Measurements from ENCODE around the gene ARID3A. TPM values are rescaled to one million over a fixed set of nuclear protein-coding genes. Genes with fewer than 3 reads are reported as not detected.

ARID3A gene
- total RNA-seq, 1 experiment from 2014 or later: 116 TPM

DNA sequence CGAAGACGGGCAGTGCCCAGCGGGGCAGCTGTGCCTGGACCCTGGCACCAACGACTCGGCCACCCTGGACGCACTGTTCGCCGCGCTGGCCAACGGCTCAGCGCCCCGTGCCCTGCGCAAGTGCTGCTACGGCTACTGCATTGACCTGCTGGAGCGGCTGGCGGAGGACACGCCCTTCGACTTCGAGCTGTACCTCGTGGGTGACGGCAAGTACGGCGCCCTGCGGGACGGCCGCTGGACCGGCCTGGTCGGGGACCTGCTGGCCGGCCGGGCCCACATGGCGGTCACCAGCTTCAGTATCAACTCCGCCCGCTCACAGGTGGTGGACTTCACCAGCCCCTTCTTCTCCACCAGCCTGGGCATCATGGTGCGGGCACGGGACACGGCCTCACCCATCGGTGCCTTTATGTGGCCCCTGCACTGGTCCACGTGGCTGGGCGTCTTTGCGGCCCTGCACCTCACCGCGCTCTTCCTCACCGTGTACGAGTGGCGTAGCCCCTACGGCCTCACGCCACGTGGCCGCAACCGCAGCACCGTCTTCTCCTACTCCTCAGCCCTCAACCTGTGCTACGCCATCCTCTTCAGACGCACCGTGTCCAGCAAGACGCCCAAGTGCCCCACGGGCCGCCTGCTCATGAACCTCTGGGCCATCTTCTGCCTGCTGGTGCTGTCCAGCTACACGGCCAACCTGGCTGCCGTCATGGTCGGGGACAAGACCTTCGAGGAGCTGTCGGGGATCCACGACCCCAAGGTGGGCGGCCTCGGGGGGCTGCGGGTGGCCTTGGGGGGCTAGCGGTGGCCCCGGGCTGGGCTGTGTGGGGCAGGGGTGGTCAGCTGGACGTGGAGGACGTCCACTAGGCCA lies 79.2 kb downstream of the ARID3A start (continued):
- TF ChIP-seq, protein P1, sequence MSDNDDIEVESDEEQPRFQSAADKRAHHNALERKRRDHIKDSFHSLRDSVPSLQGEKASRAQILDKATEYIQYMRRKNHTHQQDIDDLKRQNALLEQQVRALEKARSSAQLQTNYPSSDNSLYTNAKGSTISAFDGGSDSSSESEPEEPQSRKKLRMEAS (CRISPR knock-in tag; IDR thresholded peaks at IDR 0.05): no peak
- TF ChIP-seq, protein P2, sequence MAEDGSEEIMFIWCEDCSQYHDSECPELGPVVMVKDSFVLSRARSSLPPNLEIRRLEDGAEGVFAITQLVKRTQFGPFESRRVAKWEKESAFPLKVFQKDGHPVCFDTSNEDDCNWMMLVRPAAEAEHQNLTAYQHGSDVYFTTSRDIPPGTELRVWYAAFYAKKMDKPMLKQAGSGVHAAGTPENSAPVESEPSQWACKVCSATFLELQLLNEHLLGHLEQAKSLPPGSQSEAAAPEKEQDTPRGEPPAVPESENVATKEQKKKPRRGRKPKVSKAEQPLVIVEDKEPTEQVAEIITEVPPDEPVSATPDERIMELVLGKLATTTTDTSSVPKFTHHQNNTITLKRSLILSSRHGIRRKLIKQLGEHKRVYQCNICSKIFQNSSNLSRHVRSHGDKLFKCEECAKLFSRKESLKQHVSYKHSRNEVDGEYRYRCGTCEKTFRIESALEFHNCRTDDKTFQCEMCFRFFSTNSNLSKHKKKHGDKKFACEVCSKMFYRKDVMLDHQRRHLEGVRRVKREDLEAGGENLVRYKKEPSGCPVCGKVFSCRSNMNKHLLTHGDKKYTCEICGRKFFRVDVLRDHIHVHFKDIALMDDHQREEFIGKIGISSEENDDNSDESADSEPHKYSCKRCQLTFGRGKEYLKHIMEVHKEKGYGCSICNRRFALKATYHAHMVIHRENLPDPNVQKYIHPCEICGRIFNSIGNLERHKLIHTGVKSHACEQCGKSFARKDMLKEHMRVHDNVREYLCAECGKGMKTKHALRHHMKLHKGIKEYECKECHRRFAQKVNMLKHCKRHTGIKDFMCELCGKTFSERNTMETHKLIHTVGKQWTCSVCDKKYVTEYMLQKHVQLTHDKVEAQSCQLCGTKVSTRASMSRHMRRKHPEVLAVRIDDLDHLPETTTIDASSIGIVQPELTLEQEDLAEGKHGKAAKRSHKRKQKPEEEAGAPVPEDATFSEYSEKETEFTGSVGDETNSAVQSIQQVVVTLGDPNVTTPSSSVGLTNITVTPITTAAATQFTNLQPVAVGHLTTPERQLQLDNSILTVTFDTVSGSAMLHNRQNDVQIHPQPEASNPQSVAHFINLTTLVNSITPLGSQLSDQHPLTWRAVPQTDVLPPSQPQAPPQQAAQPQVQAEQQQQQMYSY (CRISPR knock-in tag; IDR thresholded peaks at IDR 0.05): no peak
- no peak for TF ChIP-seq GTF2I (CRISPR knock-in tag; conservative IDR thresholded peaks at IDR 0.05)
- TF ChIP-seq, protein P3, sequence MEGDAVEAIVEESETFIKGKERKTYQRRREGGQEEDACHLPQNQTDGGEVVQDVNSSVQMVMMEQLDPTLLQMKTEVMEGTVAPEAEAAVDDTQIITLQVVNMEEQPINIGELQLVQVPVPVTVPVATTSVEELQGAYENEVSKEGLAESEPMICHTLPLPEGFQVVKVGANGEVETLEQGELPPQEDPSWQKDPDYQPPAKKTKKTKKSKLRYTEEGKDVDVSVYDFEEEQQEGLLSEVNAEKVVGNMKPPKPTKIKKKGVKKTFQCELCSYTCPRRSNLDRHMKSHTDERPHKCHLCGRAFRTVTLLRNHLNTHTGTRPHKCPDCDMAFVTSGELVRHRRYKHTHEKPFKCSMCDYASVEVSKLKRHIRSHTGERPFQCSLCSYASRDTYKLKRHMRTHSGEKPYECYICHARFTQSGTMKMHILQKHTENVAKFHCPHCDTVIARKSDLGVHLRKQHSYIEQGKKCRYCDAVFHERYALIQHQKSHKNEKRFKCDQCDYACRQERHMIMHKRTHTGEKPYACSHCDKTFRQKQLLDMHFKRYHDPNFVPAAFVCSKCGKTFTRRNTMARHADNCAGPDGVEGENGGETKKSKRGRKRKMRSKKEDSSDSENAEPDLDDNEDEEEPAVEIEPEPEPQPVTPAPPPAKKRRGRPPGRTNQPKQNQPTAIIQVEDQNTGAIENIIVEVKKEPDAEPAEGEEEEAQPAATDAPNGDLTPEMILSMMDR (IDR thresholded peaks at IDR 0.05): no peak
- TF ChIP-seq, protein P4, sequence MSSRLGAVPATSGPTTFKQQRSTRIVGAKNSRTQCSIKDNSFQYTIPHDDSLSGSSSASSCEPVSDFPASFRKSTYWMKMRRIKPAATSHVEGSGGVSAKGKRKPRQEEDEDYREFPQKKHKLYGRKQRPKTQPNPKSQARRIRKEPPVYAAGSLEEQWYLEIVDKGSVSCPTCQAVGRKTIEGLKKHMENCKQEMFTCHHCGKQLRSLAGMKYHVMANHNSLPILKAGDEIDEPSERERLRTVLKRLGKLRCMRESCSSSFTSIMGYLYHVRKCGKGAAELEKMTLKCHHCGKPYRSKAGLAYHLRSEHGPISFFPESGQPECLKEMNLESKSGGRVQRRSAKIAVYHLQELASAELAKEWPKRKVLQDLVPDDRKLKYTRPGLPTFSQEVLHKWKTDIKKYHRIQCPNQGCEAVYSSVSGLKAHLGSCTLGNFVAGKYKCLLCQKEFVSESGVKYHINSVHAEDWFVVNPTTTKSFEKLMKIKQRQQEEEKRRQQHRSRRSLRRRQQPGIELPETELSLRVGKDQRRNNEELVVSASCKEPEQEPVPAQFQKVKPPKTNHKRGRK (CRISPR knock-in tag; IDR thresholded peaks at IDR 0.05; ENCODE audit: borderline replicate concordance): no peak
- TF ChIP-seq GABPB1 (CRISPR knock-in tag; IDR thresholded peaks at IDR 0.05): no peak
- no peak for TF ChIP-seq NR2C2 (CRISPR knock-in tag; IDR thresholded peaks at IDR 0.05)
- TF ChIP-seq JAZF1 (CRISPR knock-in tag; IDR thresholded peaks at IDR 0.05): no peak
- TF ChIP-seq, protein P5, sequence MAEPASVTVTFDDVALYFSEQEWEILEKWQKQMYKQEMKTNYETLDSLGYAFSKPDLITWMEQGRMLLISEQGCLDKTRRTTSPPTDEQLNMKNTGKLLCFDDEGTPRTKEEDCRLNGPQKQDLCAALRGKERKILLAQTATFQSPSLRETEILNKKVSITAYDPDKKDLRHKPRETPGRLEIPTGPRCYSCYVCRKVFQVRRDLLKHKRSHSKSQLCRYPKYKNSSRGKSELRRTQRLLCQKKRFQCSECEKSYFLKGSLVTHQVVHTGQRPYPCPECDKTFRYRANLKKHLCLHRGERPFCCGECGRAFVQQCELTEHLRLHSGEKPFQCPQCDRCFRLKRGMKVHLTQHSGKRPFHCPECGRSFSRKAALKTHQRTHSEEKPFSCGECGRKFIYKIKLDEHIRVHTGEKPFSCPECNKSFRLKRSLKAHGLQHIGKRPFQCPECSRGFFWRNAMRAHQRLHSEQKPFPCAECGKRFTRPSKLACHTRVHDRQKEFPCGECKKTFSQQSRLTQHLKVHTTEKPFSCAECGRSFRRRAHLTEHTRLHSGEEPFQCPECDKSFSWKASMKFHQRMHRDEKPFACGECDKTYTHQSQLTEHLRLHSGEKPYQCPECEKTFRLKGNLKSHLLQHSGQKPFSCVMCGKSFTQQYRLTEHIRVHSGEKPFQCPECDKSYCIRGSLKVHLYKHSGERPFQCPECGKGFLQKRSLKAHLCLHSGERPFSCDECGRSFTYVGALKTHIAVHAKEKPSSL (CRISPR knock-in tag; conservative IDR thresholded peaks at IDR 0.05): no peak
- no peak for TF ChIP-seq PRRX2 (CRISPR knock-in tag; IDR thresholded peaks at IDR 0.05)

DNA sequence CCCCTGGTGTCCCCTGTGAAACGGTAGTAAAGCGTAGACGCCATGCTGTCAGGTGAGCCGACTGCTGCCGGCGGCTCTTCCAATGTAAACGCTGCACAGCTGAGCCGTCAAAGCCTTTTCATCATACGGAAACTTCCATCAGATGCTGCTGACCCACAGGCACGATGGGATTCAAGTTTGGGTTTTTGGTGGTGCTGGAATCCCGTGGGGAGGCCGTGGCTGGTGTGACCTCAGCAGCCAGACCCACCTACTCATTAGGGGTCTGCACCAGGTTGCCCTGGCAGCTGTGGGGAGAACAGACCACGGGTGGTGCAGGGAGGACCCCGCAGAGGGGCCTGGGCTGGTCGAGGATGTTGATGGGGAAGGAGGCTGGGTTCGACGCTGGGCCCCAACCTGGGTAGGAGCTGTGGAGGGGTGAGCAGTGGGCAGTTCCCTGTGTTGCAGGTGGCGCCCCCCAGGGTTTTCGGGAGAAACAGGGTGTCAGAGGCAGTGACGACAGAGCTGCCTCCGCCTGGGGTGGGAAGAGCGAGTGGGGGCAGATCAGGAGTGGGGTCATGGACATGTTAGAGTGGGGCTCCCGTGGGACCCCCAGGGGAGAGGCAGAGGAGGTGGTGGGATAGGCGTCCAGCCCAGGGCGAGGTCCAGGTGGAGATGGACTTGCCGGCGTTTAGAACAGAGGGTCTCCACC lies 81.0 kb downstream of the ARID3A start:
- CTCF ChIA-PET: no interaction called here
- H3K27ac Mint-ChIP-seq: no peak overlapping the region; the same call in 1 of the 2 replicates
- TF ChIP-seq ETV6 (CRISPR knock-in tag; IDR thresholded peaks at IDR 0.05) (no peak), ZNF219 (CRISPR knock-in tag; IDR thresholded peaks at IDR 0.05; ENCODE audit: borderline replicate concordance) (no peak), ESRRA (CRISPR knock-in tag; IDR thresholded peaks at IDR 0.05; ENCODE audit: borderline replicate concordance) (no peak), RELA (CRISPR knock-in tag; IDR thresholded peaks at IDR 0.05; ENCODE audit: borderline replicate concordance) (no peak), KAT7 (CRISPR knock-in tag; IDR thresholded peaks at IDR 0.05; ENCODE audit: borderline replicate concordance) (no peak), GRHL2 (CRISPR knock-in tag; IDR thresholded peaks at IDR 0.05; ENCODE audit: insufficient replicate concordance, severe bottlenecking) (no peak)
- TF ChIP-seq, protein P6, sequence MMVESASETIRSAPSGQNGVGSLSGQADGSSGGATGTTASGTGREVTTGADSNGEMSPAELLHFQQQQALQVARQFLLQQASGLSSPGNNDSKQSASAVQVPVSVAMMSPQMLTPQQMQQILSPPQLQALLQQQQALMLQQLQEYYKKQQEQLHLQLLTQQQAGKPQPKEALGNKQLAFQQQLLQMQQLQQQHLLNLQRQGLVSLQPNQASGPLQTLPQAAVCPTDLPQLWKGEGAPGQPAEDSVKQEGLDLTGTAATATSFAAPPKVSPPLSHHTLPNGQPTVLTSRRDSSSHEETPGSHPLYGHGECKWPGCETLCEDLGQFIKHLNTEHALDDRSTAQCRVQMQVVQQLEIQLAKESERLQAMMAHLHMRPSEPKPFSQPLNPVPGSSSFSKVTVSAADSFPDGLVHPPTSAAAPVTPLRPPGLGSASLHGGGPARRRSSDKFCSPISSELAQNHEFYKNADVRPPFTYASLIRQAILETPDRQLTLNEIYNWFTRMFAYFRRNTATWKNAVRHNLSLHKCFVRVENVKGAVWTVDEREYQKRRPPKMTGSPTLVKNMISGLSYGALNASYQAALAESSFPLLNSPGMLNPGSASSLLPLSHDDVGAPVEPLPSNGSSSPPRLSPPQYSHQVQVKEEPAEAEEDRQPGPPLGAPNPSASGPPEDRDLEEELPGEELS (CRISPR knock-in tag; IDR thresholded peaks at IDR 0.05): no peak

More for the DNA sequence above, 81.0 kb downstream of the ARID3A start:
- 0 out of 2 replicates have a peak, but pooled peaks cover 7% of the 10 kb centered on the region for H3K36me3 Mint-ChIP-seq
- H3K27me3 Mint-ChIP-seq (ENCODE audit: low read depth): peaks cover 6% of the 10 kb centered on the region; the same call in 1 of the 2 replicates
- no peak overlapping the region for H3K4me3 Mint-ChIP-seq
- H3K9me3 Mint-ChIP-seq: no peaks in the 10 kb centered on the region
- POLR2A ChIA-PET: no interaction called here
- ATAC-seq (no peak), DNase-seq (ENCODE audit: low spot score) (no peak)
- H3K4me1 Mint-ChIP-seq: no peaks in the 10 kb centered on the region

Measured in WTC11 (cell line).